GM18873 (cell line): ENCODE measurements around the gene ARID1B.

Source experiments
- ATAC-seq: cut with Tn5 transposase; IDR thresholded peaks from one replicate; pipeline ENCODE4 v1.9.1; 2021; ENCODE audit warnings: mild to moderate bottlenecking, moderate library complexity, moderate number of reproducible peaks; ENCODE audit not compliant: unreplicated experiment, low FRiP score

Gene ARID1B

DNA sequence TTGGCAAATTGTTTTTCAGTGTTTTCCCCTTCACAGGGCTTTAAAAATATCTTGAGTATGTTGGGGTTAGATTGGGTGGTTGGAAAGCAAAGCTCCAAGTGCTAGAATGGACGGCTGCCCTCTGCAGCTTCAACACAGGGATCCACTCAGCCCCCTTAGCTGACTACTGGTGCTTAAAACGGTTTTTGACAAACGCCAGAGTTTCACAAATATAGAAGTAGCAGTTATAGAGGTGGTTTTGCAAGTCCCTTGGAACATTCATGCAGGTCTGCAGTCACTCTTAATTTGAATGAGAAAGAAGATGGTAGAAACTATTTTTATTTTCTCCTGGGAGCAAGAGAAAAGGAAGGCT is 175.9 kb downstream of the ARID1B start:
- ATAC-seq = no peak

DNA sequence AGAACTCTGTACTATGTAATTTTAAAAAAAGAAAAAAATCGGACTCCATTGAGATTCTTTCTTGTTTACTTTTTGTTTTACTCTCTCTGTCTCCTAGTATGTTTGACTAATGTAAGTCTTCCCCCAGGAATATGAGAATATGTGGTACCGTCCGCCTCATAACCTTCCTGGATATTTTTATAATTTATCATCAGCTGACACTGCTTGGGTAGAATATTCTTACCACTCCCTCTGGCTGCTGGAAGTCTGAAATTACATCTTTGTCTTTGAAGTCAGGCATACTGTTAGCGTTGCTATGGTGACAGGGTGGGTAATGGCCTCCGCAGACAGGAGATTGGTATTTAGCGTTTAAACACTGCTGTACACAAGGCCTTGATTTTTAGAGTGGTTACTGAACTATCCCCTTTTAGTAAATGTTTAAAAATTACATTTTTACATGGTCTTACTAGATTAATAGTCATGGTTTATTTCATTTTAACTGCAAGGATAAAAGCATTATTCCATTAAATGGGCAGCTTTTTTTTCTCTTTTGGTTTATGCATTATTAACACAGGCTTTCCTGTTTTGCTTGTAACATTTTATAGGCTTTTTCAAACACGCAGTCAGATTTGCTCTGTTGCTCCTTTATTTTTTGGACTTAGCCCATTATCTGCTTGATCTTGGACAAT is 176.4 kb downstream of the ARID1B start:
- ATAC-seq = no peak

DNA sequence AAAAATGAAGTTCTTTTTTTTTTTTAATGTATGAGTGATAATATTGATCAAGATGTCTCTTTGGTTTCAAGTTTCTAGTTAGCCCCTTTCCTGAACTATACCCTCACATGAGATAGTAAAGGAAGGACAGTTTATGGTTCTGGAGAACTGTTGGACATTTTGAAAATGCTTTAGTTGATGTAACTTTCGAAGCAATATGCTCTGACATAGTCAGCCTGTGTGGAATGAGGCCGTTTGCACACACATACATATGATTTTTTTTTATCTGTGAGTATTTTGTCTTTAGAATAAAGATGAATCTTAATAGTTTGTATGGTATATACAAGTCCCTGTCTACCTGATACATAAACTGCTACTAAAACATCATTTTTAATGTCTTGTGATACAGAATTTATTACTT is 177.0 kb downstream of the ARID1B start:
- ATAC-seq = no peak

DNA sequence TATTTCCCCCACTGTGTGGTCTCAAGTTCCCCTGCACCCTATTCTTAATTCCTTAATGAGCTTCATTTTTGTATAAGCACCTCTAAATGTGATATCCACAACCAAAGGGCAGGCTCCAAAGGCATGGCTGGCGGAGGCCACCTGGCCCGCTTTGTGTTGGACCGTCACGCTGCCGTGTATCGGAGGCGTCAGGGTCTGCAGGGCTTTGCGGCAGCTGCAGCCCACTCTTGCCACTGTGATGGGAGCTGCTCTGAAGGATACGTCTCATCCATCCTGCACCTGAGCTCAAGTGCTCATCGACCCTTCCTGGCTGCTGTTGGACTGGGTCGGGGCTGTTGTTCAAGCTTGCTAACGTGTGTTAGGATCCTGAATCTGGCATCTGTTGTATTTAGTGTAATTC is 177.6 kb downstream of the ARID1B start:
- no peak for ATAC-seq

DNA sequence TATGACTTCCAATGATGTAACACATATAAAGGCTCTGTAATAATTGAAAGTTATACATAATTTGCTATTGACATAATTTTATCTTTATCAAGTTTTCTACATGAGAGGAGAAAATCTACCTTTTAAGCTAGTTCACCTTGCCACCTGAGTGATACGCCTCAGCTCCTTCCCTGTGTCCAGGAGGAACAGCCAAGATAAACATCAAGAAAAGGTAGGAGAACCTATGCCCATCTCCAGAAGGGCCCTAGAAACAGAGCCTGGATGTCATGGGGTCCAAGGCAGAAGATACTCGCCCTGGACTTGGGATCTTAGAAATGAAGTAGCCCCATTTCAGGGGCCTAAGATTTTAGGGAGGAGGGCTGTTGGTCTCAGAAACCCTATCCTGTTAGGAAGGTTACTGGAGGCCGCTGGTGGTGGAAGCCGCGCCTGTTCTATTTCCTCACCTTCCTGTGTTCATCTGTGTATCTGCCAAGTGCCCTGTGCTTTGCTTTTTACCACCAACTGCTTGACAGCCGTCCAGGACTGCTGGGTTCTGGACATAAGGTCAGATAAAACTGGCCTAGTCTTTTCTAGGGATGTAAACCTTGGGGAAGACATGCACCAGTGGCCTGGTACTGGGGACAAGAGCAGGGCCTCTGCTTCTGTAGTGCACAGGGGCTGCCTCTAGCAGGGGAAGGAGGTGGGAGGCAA is 178.5 kb downstream of the ARID1B start:
- no peak for ATAC-seq

DNA sequence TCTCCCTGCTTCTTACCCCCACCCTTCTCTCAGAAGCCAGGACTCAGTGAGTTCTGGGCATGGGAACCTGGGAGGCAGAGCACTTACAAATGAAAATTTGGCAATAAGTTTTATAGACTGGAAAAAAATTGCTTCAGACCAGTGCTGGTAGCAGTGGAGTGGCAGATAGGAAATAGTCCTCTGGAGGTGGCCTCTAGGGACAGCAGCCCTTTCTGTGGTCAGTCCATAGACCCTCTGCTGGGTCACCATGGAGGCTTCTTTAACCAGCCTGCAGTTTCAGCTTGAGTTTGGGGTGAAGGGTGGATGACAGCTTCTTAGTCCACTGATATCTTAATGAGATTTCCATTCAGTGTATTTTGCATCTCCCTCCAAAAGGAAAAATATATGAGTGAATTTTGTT is 179.1 kb downstream of the ARID1B start:
- ATAC-seq = no peak

DNA sequence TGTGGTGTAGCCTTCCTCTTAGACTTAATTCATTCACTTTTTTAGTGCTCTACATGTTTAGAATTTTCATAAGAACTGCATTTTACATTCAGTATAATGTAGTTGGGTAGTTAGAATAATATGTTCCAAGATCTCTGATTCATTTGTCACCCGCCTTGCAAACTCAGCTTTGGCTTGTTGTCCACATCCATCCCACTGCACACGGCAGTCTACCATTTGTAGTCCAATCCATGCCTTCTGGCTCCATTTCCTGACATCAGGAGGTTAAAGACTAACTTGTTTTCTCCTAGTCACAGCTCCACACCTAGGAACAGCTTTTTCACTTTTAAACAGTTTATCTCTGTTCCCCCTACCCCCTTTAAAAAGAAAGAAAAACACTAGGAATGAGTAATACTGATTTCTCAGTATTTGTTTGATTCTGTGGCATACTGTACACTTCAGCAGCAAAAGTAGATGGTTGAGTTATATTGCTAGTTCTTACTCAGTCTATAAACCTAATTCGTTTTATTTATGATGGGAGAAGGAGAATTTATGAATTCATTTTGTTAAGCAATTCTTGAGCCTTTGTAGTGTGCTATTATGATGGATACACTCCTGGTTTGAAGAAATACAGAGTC is 180.9 kb downstream of the ARID1B start:
- ATAC-seq = no peak

DNA sequence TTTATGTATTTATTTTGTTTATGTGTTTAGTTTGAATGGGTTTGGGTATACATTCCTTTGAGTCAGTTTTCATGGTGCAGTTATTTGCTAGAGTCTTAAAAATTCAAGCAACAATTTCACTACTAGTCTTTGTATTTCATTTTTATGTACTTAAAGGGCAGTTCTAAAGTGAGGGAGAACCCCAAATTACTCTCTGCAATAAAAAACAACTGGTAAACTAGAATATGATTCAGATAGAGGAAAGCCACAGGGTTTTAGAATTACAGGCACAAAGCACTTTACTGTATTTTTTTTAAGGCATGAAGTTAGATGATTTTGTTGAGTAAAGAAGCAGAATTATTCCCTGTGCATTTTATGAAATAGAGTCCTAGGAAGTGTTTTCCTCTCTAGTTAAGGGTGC is 183.3 kb downstream of the ARID1B start:
- no peak for ATAC-seq

DNA sequence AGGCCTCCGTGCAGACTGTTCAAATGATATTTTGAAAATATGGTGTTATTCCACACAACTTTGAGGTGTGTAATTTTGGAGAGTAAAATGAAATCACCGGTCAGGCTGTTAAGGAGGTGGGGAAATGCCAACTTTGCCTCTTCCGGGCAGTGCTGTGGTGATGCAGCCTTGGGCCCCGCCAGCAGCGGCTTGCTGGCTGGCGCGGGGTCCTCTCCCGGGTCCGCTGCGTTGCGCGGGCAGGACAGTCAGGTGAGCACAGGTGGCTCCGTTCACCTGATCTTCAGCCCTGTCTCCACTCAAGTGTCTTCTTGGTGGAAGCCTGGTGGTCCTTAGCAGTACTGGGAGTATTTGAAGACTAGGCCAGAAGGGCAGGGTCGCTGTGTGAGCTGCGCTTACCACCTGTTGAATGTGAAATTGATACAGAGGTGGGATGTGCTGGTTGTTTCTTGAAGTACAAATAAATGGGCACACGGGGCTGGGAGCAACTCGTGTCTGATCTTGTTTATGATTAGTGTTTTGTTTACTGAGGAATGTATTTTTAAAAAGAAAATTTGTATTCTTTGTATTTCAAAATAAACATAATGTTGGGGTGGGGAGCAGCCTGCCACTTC is 184.2 kb downstream of the ARID1B start:
- no peak for ATAC-seq

DNA sequence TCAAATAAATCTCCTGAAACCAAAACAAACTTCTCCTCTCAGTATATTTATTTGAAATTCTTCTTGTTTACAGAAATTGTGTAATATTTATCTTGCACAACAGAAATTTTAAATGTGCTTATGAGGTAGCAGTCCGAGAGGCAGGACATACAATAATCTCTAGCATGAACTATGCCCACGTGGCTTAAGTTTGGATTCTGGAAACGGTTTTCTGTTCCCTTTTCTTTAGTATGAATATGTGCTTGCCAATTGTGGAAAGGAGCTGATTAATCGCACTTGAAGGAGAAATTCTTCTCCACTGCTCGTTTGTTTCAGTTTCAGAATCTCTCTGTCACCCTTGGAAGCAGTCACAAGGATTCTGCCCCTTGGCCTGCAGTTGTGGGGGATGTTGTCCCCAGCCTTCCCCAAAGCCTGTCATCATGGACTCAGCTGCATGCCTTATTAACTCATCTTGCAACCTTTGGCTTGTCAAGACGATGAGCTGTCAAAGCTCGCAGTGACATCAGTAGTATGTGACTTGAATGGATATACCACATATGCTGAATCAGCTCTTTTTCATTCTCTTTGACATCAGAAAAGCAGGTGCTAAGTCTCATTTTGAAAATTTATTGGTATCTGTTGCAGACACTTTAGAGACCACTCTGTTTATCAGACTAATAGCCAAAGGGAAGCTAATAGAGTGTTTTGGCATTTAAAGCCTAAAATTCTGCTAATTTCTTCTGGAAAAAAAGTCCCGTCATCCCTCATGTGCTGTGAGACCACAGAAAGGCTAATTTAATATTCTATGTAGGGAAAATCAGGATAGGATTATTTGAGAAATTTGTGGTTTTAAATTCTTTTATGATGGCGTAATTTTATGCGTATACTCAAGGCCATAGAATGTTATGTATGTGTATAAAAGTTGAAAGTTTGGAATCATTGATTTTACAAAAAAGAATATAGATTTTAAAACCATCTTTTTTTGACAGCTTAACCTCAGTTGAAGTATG is 186.8 kb downstream of the ARID1B start:
- no peak for ATAC-seq

DNA sequence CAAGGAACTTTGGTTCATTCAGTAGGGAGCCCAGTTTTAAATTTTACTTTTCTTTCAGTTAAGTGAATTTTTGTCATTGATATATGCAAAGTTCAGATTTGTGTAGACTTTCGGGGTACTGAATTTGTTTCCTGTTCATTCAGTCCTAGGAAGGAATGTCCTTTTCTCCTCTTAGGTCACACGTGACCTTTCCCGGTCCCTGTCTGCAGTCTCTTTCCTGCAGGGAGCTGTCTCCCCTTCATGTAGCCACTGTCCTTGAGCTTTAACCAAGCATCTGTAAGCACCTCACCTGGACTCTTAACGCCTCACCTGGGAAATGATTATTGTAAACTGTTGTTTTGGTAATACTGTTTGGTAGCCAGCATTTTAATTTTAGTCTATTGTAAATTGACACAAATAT is 190.7 kb downstream of the ARID1B start:
- ATAC-seq = no peak

DNA sequence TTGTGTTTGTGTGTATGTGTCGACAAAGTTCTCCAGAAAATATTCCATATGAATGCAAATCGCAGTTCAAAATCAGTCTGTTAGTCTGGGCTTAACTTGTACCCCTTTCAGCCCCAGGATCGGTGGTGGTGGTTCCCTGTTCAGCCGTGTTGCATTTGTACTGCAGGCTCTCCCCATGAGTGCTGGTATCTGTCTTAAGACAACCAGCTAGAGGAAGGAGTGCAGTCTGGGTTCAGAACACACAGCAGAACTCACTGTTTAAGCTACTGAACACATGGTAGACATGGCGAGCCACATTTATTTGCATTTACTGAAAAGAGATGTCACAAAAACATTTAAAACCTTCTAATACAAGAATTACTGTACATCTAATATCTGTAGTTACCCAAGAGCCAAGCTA is 192.1 kb downstream of the ARID1B start:
- ATAC-seq = no peak

DNA sequence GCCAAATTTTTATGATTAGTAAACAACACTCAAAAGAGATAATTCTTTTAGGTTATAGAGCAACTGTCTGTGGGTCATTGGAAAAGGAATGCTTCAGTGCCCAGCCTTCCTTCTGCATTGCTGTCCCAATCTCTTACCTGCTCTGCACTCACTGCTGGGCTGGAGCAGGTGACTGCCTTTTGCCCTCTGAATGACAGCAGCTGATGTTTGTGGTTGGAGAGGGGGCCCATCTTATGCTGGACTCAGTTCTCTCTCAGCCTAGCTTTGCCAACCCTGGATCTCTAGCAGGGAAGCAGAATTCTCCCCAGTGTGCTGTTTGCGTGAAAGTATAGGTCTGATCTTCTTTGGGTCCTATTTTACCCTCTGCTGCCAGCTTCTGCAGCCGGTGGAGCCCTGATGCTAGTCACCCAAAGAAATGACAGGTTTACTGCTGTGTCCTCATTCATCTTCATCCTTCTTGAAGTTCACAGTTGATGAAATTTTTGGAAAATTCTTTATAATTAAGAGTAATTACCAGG is 193.5 kb downstream of the ARID1B start:
- no peak for ATAC-seq

DNA sequence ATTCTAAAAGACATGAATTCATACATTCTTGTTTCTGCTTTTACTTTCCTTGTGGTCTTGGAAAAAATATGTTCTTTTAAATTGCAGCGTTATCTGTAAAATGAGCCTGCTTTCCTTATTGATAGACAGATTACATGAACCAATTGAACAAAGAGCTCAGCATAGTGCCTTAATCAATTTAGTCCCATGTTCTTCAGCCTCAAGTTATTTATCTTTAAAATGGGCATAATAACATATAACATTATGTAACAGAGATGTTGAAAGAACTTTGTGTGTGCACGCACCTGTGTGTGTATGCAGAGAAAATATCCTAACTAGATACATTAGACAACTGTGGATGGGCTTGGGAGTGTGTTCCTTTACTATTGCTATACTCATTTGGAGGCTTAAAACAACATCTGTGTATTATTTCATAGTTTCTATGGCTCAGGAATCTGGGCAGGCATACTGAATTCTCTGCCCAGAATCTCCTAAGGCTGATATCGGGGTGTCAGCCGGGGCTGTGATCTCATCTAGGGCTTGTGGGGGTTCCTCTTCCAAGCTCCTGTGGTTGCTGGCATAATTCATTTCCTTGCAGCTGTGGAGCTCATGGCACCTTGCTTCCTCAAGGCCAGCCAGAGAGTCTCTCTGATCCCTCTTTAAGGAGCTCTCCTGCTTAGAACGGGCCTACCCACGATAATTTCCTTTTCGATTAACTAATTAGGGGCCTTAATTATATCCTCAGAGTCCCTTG is 194.1 kb downstream of the ARID1B start:
- no peak for ATAC-seq

DNA sequence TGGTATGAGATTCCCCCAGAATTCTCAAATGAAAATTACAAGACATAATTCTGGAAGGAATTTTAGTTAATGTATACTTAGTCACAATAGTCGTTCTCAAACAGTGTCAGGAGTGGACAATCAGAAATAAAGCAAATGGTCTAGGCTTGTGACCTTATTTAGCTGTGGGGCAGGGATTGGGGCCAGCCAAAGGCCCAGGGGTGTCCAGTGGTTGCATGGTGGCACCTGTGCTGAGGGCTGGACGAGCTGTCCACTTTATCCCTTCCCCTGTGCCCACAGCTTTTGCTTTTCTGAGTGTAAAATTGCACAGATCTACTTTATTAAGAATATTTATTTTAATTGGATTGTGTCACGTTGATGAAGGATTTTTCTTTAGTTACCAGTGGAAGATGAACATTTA is 195.0 kb downstream of the ARID1B start:
- no peak for ATAC-seq

DNA sequence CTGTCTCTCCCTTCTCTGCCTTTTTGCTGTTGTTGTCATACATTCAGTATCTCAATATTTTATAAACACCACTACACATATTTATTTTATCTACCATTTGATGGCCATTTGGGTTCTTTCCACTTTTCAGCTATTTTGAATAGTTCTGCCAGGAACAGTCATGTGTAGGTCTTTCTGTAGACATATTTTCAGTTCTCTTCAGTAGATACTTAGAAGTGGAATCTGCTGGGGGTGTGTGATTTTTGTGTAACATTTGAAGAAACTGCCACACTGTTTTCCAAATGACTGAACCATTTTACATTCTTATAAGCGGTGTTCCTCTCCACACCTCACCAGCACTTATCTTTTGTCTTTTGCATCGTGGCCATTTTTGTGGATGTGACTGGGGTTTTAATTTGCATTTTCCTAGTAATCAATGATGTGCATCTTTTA is 197.7 kb downstream of the ARID1B start:
- no peak for ATAC-seq

DNA sequence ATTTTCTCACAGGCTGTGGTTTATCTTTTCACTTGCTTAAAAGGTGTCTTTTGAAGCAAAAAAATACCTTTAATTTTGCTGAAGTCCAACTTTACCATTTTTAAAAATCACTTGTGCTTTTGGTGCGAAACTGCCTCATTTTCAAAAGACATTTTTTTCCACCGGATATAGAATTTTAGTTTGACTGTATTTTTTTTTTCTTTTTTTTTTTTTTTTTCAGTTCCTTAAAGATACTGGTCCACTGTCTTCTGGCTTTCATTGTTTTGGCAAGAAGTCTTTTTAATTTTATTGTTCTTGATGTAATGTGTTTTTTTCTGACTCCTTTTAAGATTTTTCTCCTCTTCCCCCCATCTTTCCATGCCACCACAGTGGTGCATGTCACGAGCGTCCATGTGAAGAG is 198.2 kb downstream of the ARID1B start:
- ATAC-seq = no peak

DNA sequence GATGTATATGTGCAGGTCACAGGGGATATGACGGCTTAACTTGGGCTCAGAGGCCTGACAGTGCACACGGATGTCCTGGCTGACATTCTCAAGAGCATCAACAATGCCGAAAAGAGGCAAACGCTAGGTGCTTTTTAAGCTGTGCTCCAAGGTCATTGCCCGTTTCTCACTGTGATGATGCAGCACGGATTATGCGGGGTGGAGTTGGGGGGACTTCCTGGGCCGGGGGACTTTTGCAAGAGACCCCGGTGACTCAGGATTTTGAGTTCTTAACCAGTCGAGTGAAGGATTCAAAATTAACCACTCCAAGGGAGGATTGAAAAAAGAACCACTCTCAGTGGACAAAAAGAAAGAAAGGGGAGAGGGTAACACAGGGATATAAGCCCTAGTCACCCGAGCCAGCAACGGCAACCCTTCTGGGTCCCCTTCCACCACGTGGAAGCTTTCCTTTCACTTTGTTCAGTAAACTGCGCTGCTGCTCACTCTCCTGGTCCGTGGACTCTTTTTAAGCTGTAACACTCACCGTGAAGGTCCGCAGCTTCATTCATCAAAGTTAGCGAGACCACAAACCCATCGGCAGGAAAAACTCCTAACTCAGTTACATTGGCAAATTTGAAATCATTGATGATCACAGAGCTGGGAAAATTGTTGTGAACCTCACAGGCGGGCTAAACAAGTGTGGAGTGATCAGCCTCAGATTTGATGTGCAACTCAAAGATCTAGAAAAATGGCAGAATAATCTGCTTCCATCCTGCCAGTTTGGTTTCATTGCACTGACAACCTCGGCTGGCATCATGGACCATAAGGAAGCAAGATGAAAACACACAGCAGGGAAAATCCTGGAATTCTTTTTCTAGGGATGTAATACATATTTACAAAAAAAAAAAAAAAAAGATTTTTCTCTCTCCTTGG is 199.3 kb downstream of the ARID1B start:
- no peak for ATAC-seq
